H9 (cell line): ENCODE results near the gene OR4E1. TPM values are rescaled to one million over a fixed set of nuclear protein-coding genes. Genes with fewer than 3 reads are reported as not detected.

Experiments used
- DNase-seq: peaks from one replicate; pipeline ENCODE4 v3.0.0-alpha.2; 2017
- H2AFZ ChIP-seq: one replicate; pipeline ENCODE4 v1.6.1; 2013; ENCODE audit warnings: mild to moderate bottlenecking, low read length, control low read depth, moderate library complexity
- H2AK5ac ChIP-seq: 2 replicates; pipeline ENCODE4 v1.6.1; 2013; ENCODE audit warnings: low read length, control low read depth, mixed read lengths; ENCODE audit not compliant: insufficient read length
- H2BK120ac ChIP-seq: one replicate; pipeline ENCODE4 v1.6.1; 2013; ENCODE audit warnings: low read depth, mild to moderate bottlenecking, low read length, control low read depth, inconsistent platforms; ENCODE audit not compliant: poor library complexity, severe bottlenecking
- H2BK12ac ChIP-seq: 2 replicates; pipeline ENCODE4 v1.6.1; 2013; ENCODE audit warnings: low read length, control low read depth, mixed read lengths, low read depth; ENCODE audit not compliant: insufficient read length
- H2BK15ac ChIP-seq: 2 replicates; pipeline ENCODE4 v1.6.1; 2013; ENCODE audit warnings: low read depth, low read length, control low read depth
- H2BK20ac ChIP-seq: one replicate; pipeline ENCODE4 v1.6.1; 2013; ENCODE audit warnings: low read depth, mild to moderate bottlenecking, low read length, control low read depth, inconsistent platforms; ENCODE audit not compliant: poor library complexity, severe bottlenecking
- H2BK5ac ChIP-seq: 2 replicates; pipeline ENCODE4 v1.6.1; 2013; ENCODE audit warnings: low read length, control low read depth, mixed read lengths; ENCODE audit not compliant: insufficient read length
- H3K14ac ChIP-seq: 2 replicates; pipeline ENCODE4 v1.6.1; 2013; ENCODE audit warnings: low read length, control low read depth; ENCODE audit not compliant: insufficient read depth
- H3K18ac ChIP-seq: 2 replicates; pipeline ENCODE4 v1.6.1; 2013; ENCODE audit warnings: low read depth, mild to moderate bottlenecking, mixed read lengths, low read length, control low read depth; ENCODE audit not compliant: insufficient read length
- H3K23ac ChIP-seq: 2 replicates; pipeline ENCODE4 v1.6.1; 2013; ENCODE audit warnings: low read length, control low read depth, mixed read lengths, low read depth; ENCODE audit not compliant: insufficient read length
- H3K23me2 ChIP-seq: 2 replicates; pipeline ENCODE4 v1.6.1; 2013; ENCODE audit warnings: low read depth, mild to moderate bottlenecking, mixed read lengths, low read length, control low read depth; ENCODE audit not compliant: insufficient read length, poor library complexity, severe bottlenecking
- H3K27ac ChIP-seq: 2 replicates; pipeline ENCODE4 v1.5.1; 2013; ENCODE audit warnings: low read length, control low read depth, mixed read lengths, low read depth; ENCODE audit not compliant: insufficient read length
- H3K27me3 ChIP-seq: 2 replicates; pipeline ENCODE4 v1.6.1; 2013; ENCODE audit warnings: low read length, control low read depth, inconsistent platforms; ENCODE audit not compliant: insufficient read depth
- H3K4ac ChIP-seq: 2 replicates; pipeline ENCODE4 v1.6.1; 2013; ENCODE audit warnings: low read depth, mild to moderate bottlenecking, control low read depth, inconsistent platforms, low read length, moderate library complexity
- H3K4me1 ChIP-seq: 2 replicates; pipeline ENCODE4 v1.6.1; 2013; ENCODE audit warnings: low read length, control low read depth, inconsistent platforms; ENCODE audit not compliant: insufficient read depth
- H3K4me2 ChIP-seq: 2 replicates; pipeline ENCODE4 v1.6.1; 2013; ENCODE audit warnings: low read length, control low read depth, mixed read lengths; ENCODE audit not compliant: insufficient read length, insufficient read depth
- H3K56ac ChIP-seq: 2 replicates; pipeline ENCODE4 v1.6.1; 2013; ENCODE audit warnings: low read depth, mild to moderate bottlenecking, mixed read lengths, low read length, control low read depth; ENCODE audit not compliant: insufficient read length
- H3K79me1 ChIP-seq: 2 replicates; pipeline ENCODE4 v1.6.1; 2013; ENCODE audit warnings: low read depth, mild to moderate bottlenecking, moderate library complexity, low read length, control low read depth, inconsistent platforms; ENCODE audit not compliant: insufficient read depth, poor library complexity, severe bottlenecking
- H3K79me2 ChIP-seq: 2 replicates; pipeline ENCODE4 v1.6.1; 2013; ENCODE audit warnings: low read length, control low read depth, inconsistent platforms; ENCODE audit not compliant: insufficient read depth
- H3K9ac ChIP-seq: 2 replicates; pipeline ENCODE4 v1.6.1; 2013; ENCODE audit warnings: low read length, control low read depth, mixed read lengths; ENCODE audit not compliant: insufficient read length; ENCODE audit errors: extremely low read depth
- H3K9me3 ChIP-seq: one replicate; pipeline ENCODE4 v1.6.1; 2013; ENCODE audit warnings: low read depth, low read length, inconsistent platforms; ENCODE audit not compliant: control insufficient read depth
- H3T11ph ChIP-seq: one replicate; pipeline ENCODE4 v1.6.1; 2013; ENCODE audit warnings: mild to moderate bottlenecking, low read length, control low read depth, inconsistent platforms
- H4K20me1 ChIP-seq: one replicate; pipeline ENCODE4 v1.6.1; 2013; ENCODE audit not compliant: control insufficient read depth, insufficient read length, insufficient read depth
- H4K5ac ChIP-seq: 2 replicates; pipeline ENCODE4 v1.6.1; 2013; ENCODE audit warnings: low read depth, mild to moderate bottlenecking, mixed read lengths, low read length, control low read depth; ENCODE audit not compliant: insufficient read length
- H4K8ac ChIP-seq: replicated peaks from 2 replicates; pipeline ENCODE4 v1.6.1; 2013; ENCODE audit warnings: low read length, control low read depth, mixed read lengths, low read depth; ENCODE audit not compliant: insufficient read length
- H4K91ac ChIP-seq: 2 replicates; pipeline ENCODE4 v1.6.1; 2013; ENCODE audit warnings: low read depth, mild to moderate bottlenecking, moderate library complexity, mixed read lengths, low read length, control low read depth; ENCODE audit not compliant: insufficient read length
- H3K27ac Mint-ChIP-seq, 3 experiments: 2 replicates in 2 of 3; 3 replicates in 1 of 3; pipeline ENCODE4 v1.8.0; 2020 to 2021; ENCODE audit warnings: mixed read lengths in 3 of 3, mild to moderate bottlenecking in 1 of 3, moderate library complexity in 1 of 3
- H3K27me3 Mint-ChIP-seq: 2 replicates; pipeline ENCODE4 v1.8.0; 2021; ENCODE audit warnings: low read depth, mild to moderate bottlenecking, moderate library complexity, mixed read lengths
- H3K36me3 Mint-ChIP-seq, 3 experiments: 2 replicates in 2 of 3; 3 replicates in 1 of 3; pipeline ENCODE4 v1.8.0; 2020 to 2021; ENCODE audit warnings: low read depth in 3 of 3, mixed read lengths in 3 of 3; ENCODE audit not compliant: insufficient read depth in 1 of 3
- H3K4me1 Mint-ChIP-seq, 2 experiments: 2 replicates each; pipeline ENCODE4 v1.8.0; 2020; ENCODE audit warnings: mixed read lengths in 2 of 2
- H3K4me3 Mint-ChIP-seq, 2 experiments: 2 replicates in 1 of 2; 3 replicates in 1 of 2; pipeline ENCODE4 v1.8.0; 2020 to 2021; ENCODE audit warnings: mild to moderate bottlenecking in 2 of 2, mixed read lengths in 2 of 2, moderate library complexity in 1 of 2
- H3K9me3 Mint-ChIP-seq, 2 experiments: 2 replicates in 1 of 2; 3 replicates in 1 of 2; pipeline ENCODE4 v1.8.0; 2020; ENCODE audit warnings: mild to moderate bottlenecking in 2 of 2, mixed read lengths in 2 of 2, moderate library complexity in 1 of 2
- CTCF ChIP-seq: fragments of 200-600 bp; sonication (generic); conservative IDR thresholded peaks from 3 replicates; pipeline ENCODE4 v1.8.0; 2021; ENCODE audit warnings: antibody characterized with exemption, mild to moderate bottlenecking
- WGBS: extraction: QIAGEN DNeasy Blood & Tissue Kit; methylation state at CpG from one replicate; pipeline ENCODE4 v1.1.7; 2013; ENCODE audit warnings: missing lambda C conversion rate, low lambda C conversion rate, mixed read lengths; ENCODE audit not compliant: insufficient read length; ENCODE audit errors: extremely low coverage; 5-methylcytosine and 5-hydroxymethylcytosine counted together
- long read RNA-seq: library from polyadenylated mRNA; unstranded; transcript quantifications from one replicate; pipeline ENCODE4 v2.0.0, GENCODE V29; 2020
- total RNA-seq: library from RNA; stranded (reverse); gene quantifications from 2 replicates; pipeline ENCODE4 v1.2.1, GENCODE V29; 2021

The OR4E1 gene
- total RNA-seq = not detected in 2 replicates
- long read RNA-seq = 0 reads

- Histone ChIP-seq H4K20me1 (no peaks in the 10 kb centered on the region), H4K91ac (no peak within 1 kb of the TSS), H3K18ac (no peak within 1 kb of the TSS), H3K4ac (no peak within 1 kb of the TSS), H2BK5ac (no peak within 1 kb of the TSS), H4K5ac (no peak within 1 kb of the TSS), H2AK5ac (no peak within 1 kb of the TSS), H3K79me1 (no peaks in the 10 kb centered on the region), H4K8ac (no peak within 1 kb of the TSS), H2BK15ac (no peak within 1 kb of the TSS), H3K27ac (no peak within 1 kb of the TSS), H3K27me3 (no peaks in the 10 kb centered on the region), H2BK120ac (no peak within 1 kb of the TSS), H3T11ph (no peak within 1 kb of the TSS), H2BK12ac (no peak within 1 kb of the TSS), H3K23me2 (no peaks in the 10 kb centered on the region), H3K4me2 (no peak within 1 kb of the TSS), H3K9me3 (no peaks in the 10 kb centered on the region), H3K14ac (no peak within 1 kb of the TSS), H3K23ac (no peak within 1 kb of the TSS), H3K4me1 (no peaks in the 10 kb centered on the region), H3K9ac (no peak within 1 kb of the TSS), H3K56ac (no peak within 1 kb of the TSS), H3K79me2 (no peaks in the 10 kb centered on the region), H2AFZ (no peak within 1 kb of the TSS), H2BK20ac (no peak within 1 kb of the TSS)
- Mint-ChIP-seq H3K27me3 (peaks cover 6% of the 10 kb centered on the region), H3K36me3 (no peaks in the 10 kb centered on the region), H3K9me3 (peaks cover 5 to 13% of the 10 kb centered on the region in 2 experiments; a peak in 4 of 5 replicates), H3K27ac (no peak within 1 kb of the TSS), H3K4me1 (no peaks in the 10 kb centered on the region), H3K4me3 (no peak within 1 kb of the TSS)
- TF ChIP-seq CTCF = no peak
- no CpG with 5 or more reads among the region's 1 CpG for WGBS
- no peak for DNase-seq
These were observed at the start of gene OR4E1 for GRCh38 chr14:21673718-21674117. OR4E1 (minus strand) TSS chr14:21673818; CDS start chr14:21670935, 2,883 bp downstream.
